ENCODE measurements around the gene TCIRG1. TPM values are rescaled to one million over a fixed set of nuclear protein-coding genes. Genes with fewer than 3 reads are reported as not detected.

The TCIRG1 gene
- total RNA-seq, 1 donor = 134 TPM

GRCh38 chr11:68031144-68031464 lies 7.7 kb upstream of the TCIRG1 start:
- no peak for DNase-seq (ENCODE audit: low read depth)
- no peak for TF ChIP-seq CTCF (IDR thresholded peaks at IDR 0.05; ENCODE audit: insufficient read depth, low read depth, low read length)
- H3K4me3 ChIP-seq (ENCODE audit: low read depth, low read length) = peak overlapping the region; percentile 72

GRCh38 chr11:68032003-68032402 lies 6.8 kb upstream of the TCIRG1 start:
- no peak for DNase-seq (ENCODE audit: low read depth)
- H3K4me3 ChIP-seq (ENCODE audit: low read depth, low read length) = no peak overlapping the region
- TF ChIP-seq CTCF (IDR thresholded peaks at IDR 0.05; ENCODE audit: insufficient read depth, low read depth, low read length) = no peak

GRCh38 chr11:68032997-68033707 lies 5.7 kb upstream of the TCIRG1 start:
- DNase-seq (ENCODE audit: low read depth) = no peak
- TF ChIP-seq CTCF (IDR thresholded peaks at IDR 0.05; ENCODE audit: insufficient read depth, low read depth, low read length) = no peak
- H3K4me3 ChIP-seq (ENCODE audit: low read depth, low read length) = no peak overlapping the region

- no peak for TF ChIP-seq CTCF (IDR thresholded peaks at IDR 0.05; ENCODE audit: insufficient read depth, low read depth, low read length)
- H3K4me3 ChIP-seq (ENCODE audit: low read depth, low read length) = no peak overlapping the region
- DNase-seq (ENCODE audit: low read depth) = no peak
Measured at GRCh38 chr11:68033708-68034045, 5.1 kb upstream of the TCIRG1 start.

- no peak for DNase-seq (ENCODE audit: low read depth)
- TF ChIP-seq CTCF (IDR thresholded peaks at IDR 0.05; ENCODE audit: insufficient read depth, low read depth, low read length) = no peak
- H3K4me3 ChIP-seq (ENCODE audit: low read depth, low read length) = no peak overlapping the region
Measured at GRCh38 chr11:68035266-68035876, 3.5 kb upstream of the TCIRG1 start.

GRCh38 chr11:68036141-68036716 lies 2.6 kb upstream of the TCIRG1 start:
- H3K4me3 ChIP-seq (ENCODE audit: low read depth, low read length) = no peak overlapping the region
- DNase-seq (ENCODE audit: low read depth) = no peak
- TF ChIP-seq CTCF (IDR thresholded peaks at IDR 0.05; ENCODE audit: insufficient read depth, low read depth, low read length) = no peak
